ENCODE data around the gene RANGRF. TPM values are rescaled to one million over a fixed set of nuclear protein-coding genes. Genes with fewer than 3 reads are reported as not detected.

RANGRF gene, protein sequence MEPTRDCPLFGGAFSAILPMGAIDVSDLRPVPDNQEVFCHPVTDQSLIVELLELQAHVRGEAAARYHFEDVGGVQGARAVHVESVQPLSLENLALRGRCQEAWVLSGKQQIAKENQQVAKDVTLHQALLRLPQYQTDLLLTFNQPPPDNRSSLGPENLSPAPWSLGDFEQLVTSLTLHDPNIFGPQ
- 38.0 to 54.1 TPM (median 47.9 TPM) in 5 replicates for total RNA-seq (2022; extraction: Qiagen RNA extraction; ENCODE audit: low read depth)

DNA sequence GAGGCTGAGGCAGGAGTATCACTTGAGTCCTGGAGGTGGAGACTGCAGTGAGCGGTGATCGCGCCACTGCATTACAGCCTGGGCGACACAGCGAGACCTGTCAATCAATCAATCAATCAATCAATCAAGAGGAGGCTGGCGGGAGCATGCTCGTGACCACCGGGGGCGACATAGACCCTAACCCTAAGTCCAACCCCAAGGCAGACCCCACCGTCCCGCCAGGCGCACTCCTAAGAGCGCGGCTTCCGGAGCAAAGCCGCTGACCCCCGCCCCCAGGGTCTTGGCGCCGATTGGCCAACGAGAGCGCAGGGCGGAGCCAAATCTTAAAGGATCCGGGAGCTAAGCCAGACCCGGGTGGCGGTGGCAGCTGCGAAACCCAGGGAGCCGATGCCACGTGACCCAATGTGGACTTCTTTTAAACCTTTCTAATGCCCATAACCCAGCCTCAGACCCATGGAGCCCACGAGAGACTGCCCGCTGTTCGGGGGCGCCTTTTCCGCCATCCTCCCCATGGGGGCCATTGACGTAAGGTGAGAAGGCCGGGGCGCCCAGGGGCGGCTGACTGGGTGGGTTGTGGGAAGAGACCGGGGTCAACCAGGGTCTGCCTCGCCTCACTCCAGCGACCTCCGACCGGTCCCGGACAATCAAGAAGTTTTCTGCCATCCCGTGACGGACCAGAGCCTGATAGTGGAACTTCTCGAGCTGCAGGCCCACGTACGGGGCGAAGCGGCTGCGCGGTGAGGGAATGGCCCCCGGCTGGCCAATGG, at the start of gene RANGRF:
Gene RANGRF (plus strand): TSS at position 335 of the 767 bp plus-strand sequence. CDS start 119 bp downstream, at position 454.

DNA sequence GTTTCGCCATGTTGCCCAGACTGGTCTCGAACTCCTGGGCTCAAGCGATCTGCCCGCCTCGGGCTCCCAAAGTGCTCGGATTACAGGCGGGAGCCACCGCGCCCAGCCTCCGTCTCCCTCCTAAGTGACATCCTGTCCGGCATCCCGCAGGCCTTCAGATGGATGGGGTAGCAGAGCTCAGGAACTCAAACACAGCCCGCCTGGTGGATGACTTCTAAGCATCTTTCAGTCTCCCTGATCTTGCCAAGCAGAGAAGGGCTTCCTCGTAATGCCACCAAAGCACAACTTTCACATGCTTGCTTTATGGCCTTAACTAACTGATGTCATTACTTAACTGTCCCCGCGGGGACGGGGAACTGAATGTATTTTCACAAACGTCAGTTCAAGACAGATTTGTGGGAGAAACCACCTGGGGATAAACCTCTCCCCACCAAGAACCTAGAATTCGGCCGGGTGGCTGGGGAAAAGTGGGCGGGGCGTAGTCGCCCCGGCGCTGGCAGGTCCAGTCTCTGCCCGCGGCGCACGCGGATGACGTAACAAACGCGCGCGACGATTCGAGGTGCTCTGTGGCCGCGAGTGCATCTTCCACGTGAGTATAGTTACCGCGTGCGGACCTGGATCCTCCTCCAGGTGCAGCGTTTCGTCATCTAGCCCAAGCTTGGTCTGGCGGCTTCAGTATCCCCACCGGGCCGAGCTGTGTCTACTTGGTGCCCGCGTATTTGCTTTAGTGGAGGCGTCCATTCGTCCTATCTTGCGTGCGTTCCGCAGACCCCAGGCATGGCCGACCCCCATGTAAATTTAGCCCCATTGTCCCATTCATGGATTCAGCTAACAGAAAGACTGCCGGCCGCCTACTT, 39.5 kb upstream of the RANGRF start, which contains the start of gene PFAS:
Gene PFAS (plus strand): TSS at position 539 of the 857 bp plus-strand sequence. CDS start 4,649 bp downstream, outside the sequence.

DNA sequence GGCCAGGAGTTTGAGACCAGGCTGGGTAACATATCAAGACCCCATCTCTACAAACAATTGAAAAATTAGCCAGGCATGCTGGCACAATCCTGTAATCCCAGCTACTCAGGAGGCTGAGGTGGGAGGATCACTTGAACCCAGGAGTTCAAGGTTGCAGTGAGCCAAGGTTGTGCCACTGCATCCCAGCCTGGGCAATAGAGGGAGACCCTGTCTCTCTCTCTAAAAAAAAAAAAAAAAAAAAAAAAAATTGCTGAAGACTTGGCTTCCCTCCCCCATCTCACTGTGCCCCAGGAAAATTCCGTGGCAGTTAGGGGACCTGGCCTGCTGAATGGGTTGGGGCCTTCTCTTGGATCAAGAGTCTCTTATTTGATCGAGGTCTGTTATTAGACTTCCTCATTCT, 51.1 kb downstream of the RANGRF start, which contains the start of gene ODF4:
Gene ODF4 (plus strand): TSS at position 301 of the 400 bp plus-strand sequence. CDS start 212 bp downstream, outside the sequence.

Other genes with a start within 250 kb of the RANGRF start
- gene ALOX15B, start 249.6 kb upstream of the RANGRF start, total RNA-seq (2022; extraction: Qiagen RNA extraction; ENCODE audit: low read depth) = not detected in 5 replicates
- 0.61 to 1.6 TPM (median 1.4 TPM) in 5 replicates for gene ALOX12B, start 201.0 kb upstream of the RANGRF start, total RNA-seq (2022; extraction: Qiagen RNA extraction; ENCODE audit: low read depth)
- gene ALOXE3, start 170.2 kb upstream of the RANGRF start, total RNA-seq (2022; extraction: Qiagen RNA extraction; ENCODE audit: low read depth) = 5.7 to 11.5 TPM (median 6.9 TPM) in 5 replicates
- 0.40 to 3.1 TPM (median 2.0 TPM) in 5 replicates for gene HES7, start 164.6 kb upstream of the RANGRF start, total RNA-seq (2022; extraction: Qiagen RNA extraction; ENCODE audit: low read depth)
- gene PER1, start 136.3 kb upstream of the RANGRF start, total RNA-seq (2022; extraction: Qiagen RNA extraction; ENCODE audit: low read depth) = 5.5 to 9.6 TPM (median 6.7 TPM) in 5 replicates
- gene VAMP2, start 125.7 kb upstream of the RANGRF start, total RNA-seq (2022; extraction: Qiagen RNA extraction; ENCODE audit: low read depth) = 22.8 to 29.5 TPM (median 26.4 TPM) in 5 replicates
- 16.0 to 20.8 TPM (median 19.5 TPM) in 5 replicates for gene TMEM107, start 112.3 kb upstream of the RANGRF start, total RNA-seq (2022; extraction: Qiagen RNA extraction; ENCODE audit: low read depth)
- 5.3 to 8.3 TPM (median 7.3 TPM) in 5 replicates for gene BORCS6, start 98.5 kb upstream of the RANGRF start, total RNA-seq (2022; extraction: Qiagen RNA extraction; ENCODE audit: low read depth)
- gene AURKB, start 78.1 kb upstream of the RANGRF start, total RNA-seq (2022; extraction: Qiagen RNA extraction; ENCODE audit: low read depth) = 146 to 164 TPM (median 159 TPM) in 5 replicates
- 12.0 to 14.1 TPM (median 13.0 TPM) in 5 replicates for gene CTC1, start 40.6 kb upstream of the RANGRF start, total RNA-seq (2022; extraction: Qiagen RNA extraction; ENCODE audit: low read depth)
- gene PFAS, start 39.4 kb upstream of the RANGRF start, total RNA-seq (2022; extraction: Qiagen RNA extraction; ENCODE audit: low read depth) = 40.7 to 51.3 TPM (median 49.7 TPM) in 5 replicates
- 4.9 to 10.5 TPM (median 8.0 TPM) in 5 replicates for gene SLC25A35, start 6.7 kb downstream of the RANGRF start, total RNA-seq (2022; extraction: Qiagen RNA extraction; ENCODE audit: low read depth)
- not detected in 5 replicates for gene ARHGEF15, start 21.6 kb downstream of the RANGRF start, total RNA-seq (2022; extraction: Qiagen RNA extraction; ENCODE audit: low read depth)
- gene ODF4, start 51.2 kb downstream of the RANGRF start, total RNA-seq (2022; extraction: Qiagen RNA extraction; ENCODE audit: low read depth) = not detected in 5 replicates
- 3,512 to 4,835 TPM (median 4,194 TPM) in 5 replicates for gene RPL26, start 94.5 kb downstream of the RANGRF start, total RNA-seq (2022; extraction: Qiagen RNA extraction; ENCODE audit: low read depth)
- not detected in 5 replicates for gene RNF222, start 109.2 kb downstream of the RANGRF start, total RNA-seq (2022; extraction: Qiagen RNA extraction; ENCODE audit: low read depth)
- gene NDEL1, start 147.2 kb downstream of the RANGRF start, total RNA-seq (2022; extraction: Qiagen RNA extraction; ENCODE audit: low read depth) = 51.7 to 67.7 TPM (median 59.2 TPM) in 5 replicates

All from A549 treated with RU486 at 1 μM for 4 hours (cell line).